Smooth muscle cell (in vitro differentiated cells): ENCODE results near the gene MIDN. TPM values are rescaled to one million over a fixed set of nuclear protein-coding genes. Genes with fewer than 3 reads are reported as not detected.

Source experiments
- DNase-seq: peaks from one replicate; lab custom pipeline; 2025; ENCODE audit not compliant: unreplicated experiment; lab: John Stamatoyannopoulos, UW
- H2AFZ ChIP-seq: fragments of 200-600 bp; sonication (generic); 2 replicates; pipeline ENCODE4 v1.6.0; 2016; ENCODE audit warnings: antibody characterized with exemption, low read depth, mild to moderate bottlenecking
- H3F3A ChIP-seq: fragments of 200-600 bp; sonication (generic); 2 replicates; pipeline ENCODE4 v1.6.0; 2017; ENCODE audit warnings: antibody characterized with exemption, low read depth
- H3K27ac ChIP-seq: fragments of 200-600 bp; sonication (generic); 2 replicates; pipeline ENCODE4 v1.5.1; 2016; ENCODE audit warnings: low read depth, mild to moderate bottlenecking
- H3K27me3 ChIP-seq: fragments of 200-600 bp; sonication (generic); 2 replicates; pipeline ENCODE4 v1.6.1; 2016; ENCODE audit warnings: low read depth, mild to moderate bottlenecking
- H3K36me3 ChIP-seq: fragments of 200-600 bp; sonication (generic); 2 replicates; pipeline ENCODE4 v1.5.1; 2016; ENCODE audit warnings: low read depth
- H3K4me1 ChIP-seq: fragments of 200-600 bp; sonication (generic); 2 replicates; pipeline ENCODE4 v1.5.1; 2016; ENCODE audit warnings: low read depth
- H3K4me2 ChIP-seq: fragments of 200-600 bp; sonication (generic); 2 replicates; pipeline ENCODE4 v1.6.0; 2016; ENCODE audit warnings: mild to moderate bottlenecking
- H3K4me3 ChIP-seq: fragments of 200-600 bp; sonication (generic); 2 replicates; pipeline ENCODE4 v1.5.1; 2016; ENCODE audit warnings: mild to moderate bottlenecking
- H3K79me2 ChIP-seq: fragments of 200-600 bp; sonication (generic); 2 replicates; pipeline ENCODE4 v1.6.0; 2016; ENCODE audit warnings: low read depth, mild to moderate bottlenecking
- H3K9ac ChIP-seq: fragments of 200-600 bp; sonication (generic); 2 replicates; pipeline ENCODE4 v1.6.0; 2016; ENCODE audit warnings: low read depth
- H3K9me3 ChIP-seq: fragments of 200-600 bp; sonication (generic); replicated peaks from 2 replicates; pipeline ENCODE4 v1.5.1; 2016; ENCODE audit warnings: low read depth
- H4K20me1 ChIP-seq: fragments of 200-600 bp; sonication (generic); 2 replicates; pipeline ENCODE4 v1.6.0; 2016; ENCODE audit warnings: low read depth
- WGBS: methylation state at CpG from one replicate; pipeline ENCODE4 v1.1.7; 2016; ENCODE audit warnings: low lambda C conversion rate; 5-methylcytosine and 5-hydroxymethylcytosine counted together
- polyA plus RNA-seq: library from polyadenylated mRNA; unstranded; fragments of >200 nt; fragmentation: Nextera tagmentation; extraction: Ambion mirVana; gene quantifications from 2 replicates; pipeline ENCODE4 v1.2.1, GENCODE V29; 2016
- total RNA-seq: library from RNA; depleted of rRNA; stranded (reverse); fragments of >200 nt; gene quantifications from 2 replicates; pipeline ENCODE4 v1.2.3, GENCODE V29; 2014
- TF ChIP-seq, protein P1 (sequence below): fragments of 200-600 bp; sonication (generic); IDR thresholded peaks from 2 replicates; pipeline ENCODE4 v1.5.1; 2017; ENCODE audit warnings: borderline replicate concordance, mild to moderate bottlenecking, antibody characterized with exemption; ENCODE audit not compliant: insufficient read depth, poor library complexity, severe bottlenecking

MIDN gene
- total and polyA plus RNA-seq, 2 experiments from 2014 or later: 58.5 to 65.3 TPM

DNA sequence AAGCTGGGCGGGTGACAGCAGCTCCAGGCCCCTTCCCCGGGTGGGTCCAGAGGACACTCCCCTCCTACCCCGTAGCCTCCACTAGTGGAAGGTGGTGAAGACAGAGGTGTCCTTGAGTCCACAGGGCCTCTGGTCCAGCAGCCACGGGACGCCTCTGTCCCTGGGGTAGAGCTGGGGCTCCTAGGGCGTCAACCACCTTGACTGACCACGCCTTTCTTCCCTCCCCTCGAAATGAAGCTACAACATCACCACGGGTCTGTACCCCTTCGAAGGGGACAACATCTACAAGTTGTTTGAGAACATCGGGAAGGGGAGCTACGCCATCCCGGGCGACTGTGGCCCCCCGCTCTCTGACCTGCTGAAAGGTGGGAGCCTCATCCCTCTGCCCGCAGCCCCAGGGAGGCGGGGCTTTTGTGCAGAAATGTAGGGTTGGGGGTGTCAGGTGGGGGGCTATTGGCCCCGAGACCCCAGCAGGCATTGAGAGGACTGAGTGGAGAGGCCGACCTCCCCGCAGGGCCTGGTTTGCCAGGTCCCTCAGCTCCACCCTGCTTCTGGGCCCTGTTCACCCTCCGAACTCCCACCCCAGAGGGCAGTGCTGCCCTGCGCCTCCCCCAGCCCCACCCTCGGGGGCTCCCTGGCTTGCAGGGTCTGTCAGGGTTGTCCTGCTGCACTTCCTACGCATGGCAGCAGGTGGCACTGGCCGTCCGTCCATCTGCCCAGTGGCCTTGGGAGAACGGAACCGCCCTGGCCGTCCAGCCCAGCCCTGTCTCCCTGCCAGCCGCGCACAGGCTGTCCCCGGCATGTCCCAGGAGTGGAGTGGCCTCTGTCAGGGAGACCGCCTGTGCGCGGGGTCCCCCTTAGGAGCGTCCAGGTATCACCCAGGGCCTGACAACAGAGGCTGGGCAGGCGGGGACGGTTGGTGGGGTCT is 27.1 kb upstream of the MIDN start:
- WGBS: 88% methylated on average over 35 of the region's 38 CpGs
- Histone ChIP-seq H3K4me3 (no peak overlapping the region), H3K27me3 (no peaks in the 10 kb centered on the region), H3K9me3 (no peaks in the 10 kb centered on the region), H3K9ac (no peak overlapping the region), H3K79me2 (peaks cover 42% of the 10 kb centered on the region), H3K4me2 (no peak overlapping the region), H3K4me1 (no peaks in the 10 kb centered on the region), H3F3A (no peaks in the 10 kb centered on the region), H2AFZ (no peak overlapping the region), H3K36me3 (no peaks in the 10 kb centered on the region), H3K27ac (no peak overlapping the region), H4K20me1 (peaks cover 76% of the 10 kb centered on the region)
- no peak for DNase-seq
- TF ChIP-seq, protein P1, sequence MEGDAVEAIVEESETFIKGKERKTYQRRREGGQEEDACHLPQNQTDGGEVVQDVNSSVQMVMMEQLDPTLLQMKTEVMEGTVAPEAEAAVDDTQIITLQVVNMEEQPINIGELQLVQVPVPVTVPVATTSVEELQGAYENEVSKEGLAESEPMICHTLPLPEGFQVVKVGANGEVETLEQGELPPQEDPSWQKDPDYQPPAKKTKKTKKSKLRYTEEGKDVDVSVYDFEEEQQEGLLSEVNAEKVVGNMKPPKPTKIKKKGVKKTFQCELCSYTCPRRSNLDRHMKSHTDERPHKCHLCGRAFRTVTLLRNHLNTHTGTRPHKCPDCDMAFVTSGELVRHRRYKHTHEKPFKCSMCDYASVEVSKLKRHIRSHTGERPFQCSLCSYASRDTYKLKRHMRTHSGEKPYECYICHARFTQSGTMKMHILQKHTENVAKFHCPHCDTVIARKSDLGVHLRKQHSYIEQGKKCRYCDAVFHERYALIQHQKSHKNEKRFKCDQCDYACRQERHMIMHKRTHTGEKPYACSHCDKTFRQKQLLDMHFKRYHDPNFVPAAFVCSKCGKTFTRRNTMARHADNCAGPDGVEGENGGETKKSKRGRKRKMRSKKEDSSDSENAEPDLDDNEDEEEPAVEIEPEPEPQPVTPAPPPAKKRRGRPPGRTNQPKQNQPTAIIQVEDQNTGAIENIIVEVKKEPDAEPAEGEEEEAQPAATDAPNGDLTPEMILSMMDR: peak; percentile 57

GRCh38 chr19:1221904-1222255 is 26.5 kb upstream of the MIDN start:
- Histone ChIP-seq H2AFZ (no peak overlapping the region), H4K20me1 (peaks cover 77% of the 10 kb centered on the region), H3K27me3 (no peaks in the 10 kb centered on the region), H3K4me2 (no peak overlapping the region), H3K36me3 (no peaks in the 10 kb centered on the region), H3K27ac (no peak overlapping the region), H3K79me2 (peaks cover 36% of the 10 kb centered on the region), H3F3A (no peaks in the 10 kb centered on the region), H3K4me3 (no peak overlapping the region), H3K9me3 (no peaks in the 10 kb centered on the region), H3K9ac (no peak overlapping the region), H3K4me1 (no peaks in the 10 kb centered on the region)
- TF ChIP-seq, protein P1: no peak
- no peak for DNase-seq
- WGBS: 99% methylated on average over 10 of the region's 22 CpGs

DNA sequence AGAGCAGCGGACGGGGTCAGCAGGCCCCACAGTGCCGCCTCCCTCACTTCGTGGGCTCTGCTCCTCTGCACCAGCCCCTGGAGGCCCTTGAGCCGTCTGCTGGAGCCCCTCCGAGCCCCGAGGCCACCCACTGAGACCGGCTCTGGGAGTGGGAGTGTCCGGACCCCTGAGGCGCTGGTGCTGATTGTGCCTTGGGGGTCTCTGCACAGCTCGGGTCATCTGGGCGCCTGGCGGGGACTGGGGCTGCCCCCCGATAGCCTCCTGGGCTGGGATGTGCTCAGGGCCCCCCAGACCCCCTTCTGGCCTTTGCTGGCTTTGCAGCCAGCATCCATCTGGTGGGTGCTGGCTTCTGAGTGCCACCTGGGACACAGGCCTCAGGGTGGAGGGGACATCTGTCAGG is 26.0 kb upstream of the MIDN start:
- H3K27me3 ChIP-seq: no peaks in the 10 kb centered on the region

More for the DNA sequence above, 26.0 kb upstream of the MIDN start:
- 92% methylated on average over 14 of the region's 14 CpGs for WGBS
- TF ChIP-seq, protein P1: peak; percentile 15
- Histone ChIP-seq H3K79me2 (peaks cover 30% of the 10 kb centered on the region), H3K4me1 (no peaks in the 10 kb centered on the region), H3K4me2 (no peak overlapping the region), H3K36me3 (no peaks in the 10 kb centered on the region), H3K9me3 (no peaks in the 10 kb centered on the region), H3K4me3 (no peak overlapping the region), H3K9ac (no peak overlapping the region), H3K27ac (no peak overlapping the region), H2AFZ (no peak overlapping the region), H4K20me1 (peaks cover 76% of the 10 kb centered on the region), H3F3A (no peaks in the 10 kb centered on the region)
- DNase-seq: no peak
